ENCODE measurements around the gene SND1.

SND1 gene

DNA sequence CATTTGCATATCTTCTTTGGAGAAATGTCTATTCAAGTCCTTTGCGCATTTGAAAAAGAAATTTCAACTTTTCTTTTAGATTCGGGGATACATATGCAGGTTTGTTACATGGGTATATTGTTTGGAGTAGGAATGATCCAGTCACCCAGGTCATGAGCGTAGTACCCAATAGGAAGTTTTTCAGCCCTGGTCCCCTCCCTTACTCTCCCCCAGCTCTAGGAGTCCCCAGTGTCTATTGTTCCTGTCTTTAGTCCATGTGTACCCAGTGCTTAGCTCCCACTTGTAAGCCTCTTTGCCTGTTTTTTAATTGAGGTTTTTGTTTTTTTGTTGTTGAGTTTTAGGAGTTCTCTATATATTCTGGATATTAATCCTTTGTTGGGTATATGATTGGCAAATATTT is 63.3 kb downstream of the SND1 start:
- Histone ChIP-seq H3K4me3 (no peak overlapping the region), H3K9ac (no peak overlapping the region), H3K9me3 (replicated peaks in 1 of 11) (peaks cover 14 to 41% (median 30%) of the 10 kb centered on the region in 11 experiments), H3K27me3 (no peaks in the 10 kb centered on the region), H3K4me2 (no peak overlapping the region), H4K20me1 (peaks cover 7 to 60% (median 43%) of the 10 kb centered on the region in 11 experiments; a peak in 17 of 22 replicates), H3K36me3 (peaks cover 97 to 100% (median 99%) of the 10 kb centered on the region in 11 experiments), H3K4me1 (0 out of 20 replicates have a peak, but pooled peaks cover 0 to 4% (median 0%) of the 10 kb centered on the region in 10 experiments), H3K27ac (no peak overlapping the region)
- no peak for TF ChIP-seq Cebpa-rat (IDR thresholded peaks at IDR 0.05)

DNA sequence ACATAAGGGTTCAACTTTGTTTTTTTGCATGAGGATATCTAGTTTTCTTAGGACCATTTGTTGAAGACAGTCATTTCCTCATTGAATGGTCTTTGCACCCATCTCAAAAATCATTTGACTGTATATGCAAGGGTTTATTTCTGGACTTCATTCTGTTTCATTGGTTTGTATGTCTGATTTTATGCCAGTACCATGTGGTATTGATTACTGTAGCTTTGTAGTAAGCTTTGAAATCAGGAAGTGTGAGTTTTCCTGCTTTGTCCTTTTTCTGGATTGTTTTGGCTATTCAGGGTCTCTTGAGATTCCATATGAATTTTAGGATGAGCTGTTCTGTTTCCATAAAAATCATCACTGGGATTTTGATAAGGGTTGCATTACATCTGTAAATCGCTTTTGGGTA is 63.9 kb downstream of the SND1 start:
- no peak overlapping the region for H3K9ac ChIP-seq
- no peak overlapping the region for H3K4me2 ChIP-seq
- H3K4me1 ChIP-seq: 0 out of 20 replicates have a peak, but pooled peaks cover 0 to 4% (median 0%) of the 10 kb centered on the region in 10 experiments
- H4K20me1 ChIP-seq: peaks cover 8 to 66% (median 49%) of the 10 kb centered on the region in 11 experiments; a peak in 17 of 22 replicates
- peaks cover 8 to 35% (median 24%) of the 10 kb centered on the region in 11 experiments for H3K9me3 ChIP-seq (replicated peaks in 1 of 11)
- no peak overlapping the region for H3K27ac ChIP-seq
- no peak overlapping the region for H3K4me3 ChIP-seq
- no peak for TF ChIP-seq Cebpa-rat (IDR thresholded peaks at IDR 0.05)
- H3K36me3 ChIP-seq: peaks cover 97 to 100% (median 99%) of the 10 kb centered on the region in 11 experiments
- H3K27me3 ChIP-seq: no peaks in the 10 kb centered on the region

DNA sequence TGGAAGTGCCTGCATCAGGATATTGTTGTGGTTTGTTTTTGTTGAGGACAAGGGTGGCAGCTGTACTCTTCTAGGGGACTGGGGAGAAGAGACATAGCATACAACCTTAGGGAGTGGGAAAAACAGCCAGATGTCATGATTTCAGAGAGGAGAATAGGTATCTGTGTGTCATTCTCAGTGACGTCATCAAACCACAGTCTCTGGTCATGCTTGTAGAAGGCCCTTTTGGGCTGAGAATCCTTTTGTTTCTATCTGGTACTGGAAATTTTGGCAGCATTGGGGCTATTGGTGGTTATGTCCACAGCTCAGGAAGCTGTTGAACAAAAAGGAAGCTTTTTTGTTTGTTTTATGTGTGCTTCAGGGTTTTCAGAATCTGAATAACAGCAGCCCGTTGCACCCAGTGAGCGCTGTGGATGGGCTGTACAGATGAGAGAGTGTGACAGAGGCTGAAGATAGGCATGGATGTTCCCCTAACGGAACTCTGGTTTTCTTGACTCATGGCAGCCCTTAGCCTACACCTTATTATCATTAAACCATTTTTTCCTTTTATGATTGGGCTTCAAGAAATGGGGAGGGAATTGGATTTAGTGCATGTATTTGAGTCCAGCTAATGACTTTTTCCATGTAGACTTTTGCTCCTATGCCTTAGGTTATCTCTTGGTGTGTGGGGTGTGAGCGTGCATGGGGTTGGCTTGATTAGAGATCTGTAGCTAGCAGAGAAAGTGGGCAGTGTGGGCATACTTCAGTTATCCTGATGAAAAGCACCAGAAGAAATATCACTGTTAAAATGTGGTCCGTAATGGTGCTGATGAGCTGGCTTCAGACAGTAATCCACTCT is 65.7 kb downstream of the SND1 start:
- peaks cover 8 to 66% (median 49%) of the 10 kb centered on the region in 11 experiments; a peak in 17 of 22 replicates for H4K20me1 ChIP-seq
- H3K27me3 ChIP-seq: no peaks in the 10 kb centered on the region
- H3K36me3 ChIP-seq: peaks cover 97 to 100% (median 99%) of the 10 kb centered on the region in 11 experiments
- no peak overlapping the region for H3K4me2 ChIP-seq
- peaks cover 0 to 17% (median 8%) of the 10 kb centered on the region in 11 experiments; a peak in 8 of 22 replicates for H3K9me3 ChIP-seq (replicated peaks in 1 of 11)
- H3K27ac ChIP-seq: no peak overlapping the region
- no peak overlapping the region for H3K4me3 ChIP-seq
- 0 out of 20 replicates have a peak, but pooled peaks cover 0 to 4% (median 0%) of the 10 kb centered on the region in 10 experiments for H3K4me1 ChIP-seq
- no peak for TF ChIP-seq Cebpa-rat (IDR thresholded peaks at IDR 0.05)
- no peak overlapping the region for H3K9ac ChIP-seq

DNA sequence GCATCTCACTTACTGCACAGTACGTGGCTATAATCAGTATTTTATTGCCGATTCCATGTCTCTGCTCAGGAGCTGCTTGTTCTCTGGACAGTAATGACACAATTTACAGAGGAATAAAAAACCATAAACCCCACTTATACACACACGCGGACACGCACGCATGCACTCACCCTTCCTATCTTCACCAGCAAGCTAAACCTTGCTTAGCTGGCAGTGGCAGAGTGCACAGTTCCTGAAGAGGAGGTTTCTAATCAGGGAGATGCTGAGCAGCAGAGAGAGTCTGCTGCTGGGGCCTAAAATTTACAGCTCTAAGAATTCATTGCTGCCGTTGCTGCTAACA is 66.3 kb downstream of the SND1 start:
- H4K20me1 ChIP-seq: peaks cover 8 to 71% (median 46%) of the 10 kb centered on the region in 11 experiments; a peak in 17 of 22 replicates
- H3K4me3 ChIP-seq: no peak overlapping the region
- no peak overlapping the region for H3K27ac ChIP-seq
- H3K9ac ChIP-seq: no peak overlapping the region
- H3K4me2 ChIP-seq: no peak overlapping the region
- peaks cover 97 to 100% (median 99%) of the 10 kb centered on the region in 11 experiments for H3K36me3 ChIP-seq
- H3K4me1 ChIP-seq: 0 out of 20 replicates have a peak, but pooled peaks cover 0 to 4% (median 0%) of the 10 kb centered on the region in 10 experiments
- no peak for TF ChIP-seq Cebpa-rat (IDR thresholded peaks at IDR 0.05)
- H3K27me3 ChIP-seq: no peaks in the 10 kb centered on the region
- H3K9me3 ChIP-seq (replicated peaks in 1 of 11): peaks cover 0 to 11% (median 8%) of the 10 kb centered on the region in 11 experiments; a peak in 8 of 22 replicates

DNA sequence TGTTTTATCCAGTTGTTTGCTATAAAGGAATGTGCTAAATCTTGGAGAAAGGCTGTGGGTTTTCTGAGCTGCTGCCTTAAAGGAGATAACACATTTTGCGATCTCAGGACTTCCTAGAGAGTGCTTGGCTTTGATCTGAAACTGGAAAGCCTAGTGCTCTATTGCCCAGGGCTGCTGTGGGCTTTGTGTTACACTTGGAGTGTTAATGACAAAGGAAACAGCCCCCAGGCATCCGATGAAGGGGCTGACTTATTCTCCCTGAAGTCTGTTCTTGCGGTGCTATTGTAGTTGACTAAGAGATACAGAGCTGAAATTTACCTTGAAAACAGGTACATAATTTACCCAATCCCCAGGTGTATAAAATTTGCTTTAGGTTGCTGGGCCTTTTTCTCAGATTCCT is 74.5 kb downstream of the SND1 start:
- H3K4me3 ChIP-seq: no peak overlapping the region
- peaks cover 27 to 81% (median 67%) of the 10 kb centered on the region in 11 experiments; a peak in 20 of 22 replicates for H4K20me1 ChIP-seq
- no peak overlapping the region for H3K4me2 ChIP-seq
- no peaks in the 10 kb centered on the region for H3K27me3 ChIP-seq
- H3K9ac ChIP-seq: no peak overlapping the region
- H3K36me3 ChIP-seq: peaks cover 99 to 100% (median 100%) of the 10 kb centered on the region in 11 experiments
- no peaks in the 10 kb centered on the region for H3K4me1 ChIP-seq
- no peak overlapping the region for H3K27ac ChIP-seq
- no peaks in the 10 kb centered on the region for H3K9me3 ChIP-seq (replicated peaks in 1 of 11)
- no peak for TF ChIP-seq Cebpa-rat (IDR thresholded peaks at IDR 0.05)

DNA sequence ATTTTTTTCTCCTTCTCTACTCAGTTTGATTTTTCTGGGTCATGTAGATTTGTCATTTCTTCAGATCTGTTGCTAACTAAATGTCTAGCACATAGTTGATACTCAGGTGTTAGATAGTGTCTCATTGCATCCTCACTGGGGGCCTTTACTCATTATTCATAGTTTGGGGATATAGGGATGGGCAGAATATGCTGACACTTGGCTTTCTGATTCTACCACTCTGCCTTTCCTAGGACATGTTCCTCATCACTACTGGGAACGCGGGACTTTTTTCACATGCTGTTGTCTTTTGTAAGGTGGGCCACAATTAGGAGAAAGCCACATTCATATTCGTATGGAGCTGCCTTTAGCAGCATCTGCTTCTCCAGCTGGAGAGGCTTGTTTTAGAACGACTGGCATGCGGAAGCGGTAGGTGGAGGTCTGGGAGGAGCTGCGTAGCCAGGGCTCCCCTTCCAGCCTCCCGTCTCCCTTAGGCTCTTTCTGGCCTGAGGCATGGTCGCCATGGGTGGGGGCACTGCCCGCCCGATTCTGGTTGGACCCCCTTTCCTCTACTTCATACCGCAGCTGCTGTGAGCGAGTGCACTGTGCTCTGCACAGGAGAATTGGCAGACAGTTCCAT is 78.8 kb downstream of the SND1 start:
- Histone ChIP-seq H3K4me1 (peaks cover 0 to 18% (median 12%) of the 10 kb centered on the region in 10 experiments; a peak in 12 of 20 replicates), H3K36me3 (peaks cover 95 to 100% (median 99%) of the 10 kb centered on the region in 11 experiments), H3K4me3 (no peak overlapping the region), H3K27ac (no peak overlapping the region), H3K9ac (no peak overlapping the region), H3K9me3 (replicated peaks in 1 of 11) (no peaks in the 10 kb centered on the region), H3K27me3 (no peaks in the 10 kb centered on the region), H3K4me2 (no peak overlapping the region), H4K20me1 (peaks cover 27 to 95% (median 88%) of the 10 kb centered on the region in 11 experiments; a peak in 19 of 22 replicates)
- no peak for TF ChIP-seq Cebpa-rat (IDR thresholded peaks at IDR 0.05)

DNA sequence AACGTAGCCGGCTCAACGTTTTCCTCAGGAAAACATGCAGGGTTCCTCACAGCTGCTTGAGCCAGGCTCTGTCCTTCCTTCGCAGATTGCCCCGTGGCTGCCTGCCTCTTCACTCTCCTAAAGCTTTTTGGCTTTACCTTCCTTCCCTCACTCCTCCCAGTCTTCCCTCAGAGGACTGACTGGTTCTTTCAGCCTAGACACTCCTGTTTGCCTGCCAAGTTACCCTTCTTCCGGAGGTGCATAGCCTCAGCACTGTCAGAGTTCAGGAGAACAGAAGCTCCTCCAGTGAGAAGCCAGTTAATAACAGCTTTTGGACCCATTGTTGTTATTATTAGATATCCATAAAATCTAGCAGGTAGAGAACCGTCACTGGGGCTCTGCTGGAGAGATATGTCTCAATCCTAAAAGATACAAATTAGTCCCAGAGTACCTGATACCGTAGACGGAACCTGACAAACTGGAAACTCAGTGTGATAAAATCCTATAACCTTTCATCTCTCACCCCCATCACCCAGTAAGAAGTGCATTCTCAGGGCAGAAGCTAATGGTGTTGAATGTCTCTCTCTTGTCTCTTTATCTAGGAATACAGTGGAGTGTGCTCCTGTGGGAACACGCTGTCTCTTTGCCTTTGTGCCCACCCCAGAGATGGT is 79.6 kb downstream of the SND1 start:
- Histone ChIP-seq H3K4me2 (no peak overlapping the region), H4K20me1 (peaks cover 27 to 93% (median 83%) of the 10 kb centered on the region in 11 experiments; a peak in 19 of 22 replicates), H3K4me3 (no peak overlapping the region), H3K27ac (no peak overlapping the region), H3K27me3 (no peaks in the 10 kb centered on the region), H3K4me1 (peaks cover 0 to 18% (median 12%) of the 10 kb centered on the region in 10 experiments; a peak in 12 of 20 replicates), H3K9me3 (replicated peaks in 1 of 11) (no peaks in the 10 kb centered on the region), H3K9ac (no peak overlapping the region), H3K36me3 (peaks cover 95 to 100% (median 99%) of the 10 kb centered on the region in 11 experiments)
- TF ChIP-seq Cebpa-rat (IDR thresholded peaks at IDR 0.05): no peak

DNA sequence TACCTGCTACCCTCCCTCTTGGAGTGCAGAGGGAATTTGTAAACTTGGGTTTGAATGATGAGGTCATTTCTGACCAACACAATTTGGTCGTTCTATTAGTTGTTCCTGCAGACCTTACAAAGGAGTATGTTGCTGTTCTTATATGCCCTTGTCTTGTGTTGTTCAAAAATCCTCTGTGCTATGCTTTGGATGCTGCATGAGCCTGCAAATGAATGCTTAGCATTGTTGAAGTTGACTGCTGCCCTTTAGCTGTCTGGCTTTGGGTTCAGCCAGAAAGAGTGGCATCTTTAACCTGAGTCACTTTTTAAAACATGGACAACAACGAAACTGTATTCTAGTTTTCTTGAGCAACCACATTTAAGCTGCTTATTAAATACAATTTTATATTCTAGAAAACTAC is 80.3 kb downstream of the SND1 start:
- no peak overlapping the region for H3K9ac ChIP-seq
- peaks cover 95 to 100% (median 99%) of the 10 kb centered on the region in 11 experiments for H3K36me3 ChIP-seq

More for the DNA sequence above, 80.3 kb downstream of the SND1 start:
- no peak for TF ChIP-seq Cebpa-rat (IDR thresholded peaks at IDR 0.05)
- Histone ChIP-seq H3K4me1 (peaks cover 0 to 18% (median 12%) of the 10 kb centered on the region in 10 experiments; a peak in 12 of 20 replicates), H3K4me3 (no peak overlapping the region), H4K20me1 (peaks cover 19 to 91% (median 79%) of the 10 kb centered on the region in 11 experiments; a peak in 19 of 22 replicates), H3K4me2 (no peak overlapping the region), H3K27me3 (no peaks in the 10 kb centered on the region), H3K27ac (no peak overlapping the region), H3K9me3 (replicated peaks in 1 of 11) (no peaks in the 10 kb centered on the region)
